OCI-LY7 (cell line): Measurements from ENCODE around the gene SYNM. TPM values are rescaled to one million over a fixed set of nuclear protein-coding genes. Genes with fewer than 3 reads are reported as not detected.

Experiments
- BruUV-seq: library from RNA; stranded (reverse); fragments of 400-500 nt; replicated peaks from 2 replicates; lab custom pipeline; 2021; lab: Mats Ljungman, UMichigan
- CTCF ChIA-PET: fragments of 300-600 bp; sonication (Branson Sonifier 250); formaldehyde crosslinking; loops from one replicate; lab custom pipeline; 2022; ENCODE audit warnings: antibody characterized with exemption; ENCODE audit not compliant: unreplicated experiment; lab: Charles Lee
- POLR2A ChIA-PET: fragments of 300-600 bp; sonication (Branson Sonifier 250); formaldehyde crosslinking; loops from one replicate; lab custom pipeline; 2022; ENCODE audit warnings: antibody characterized with exemption; lab: Charles Lee
- DNase-seq: peaks from one replicate; pipeline ENCODE4 v3.0.0-alpha.2; 2015; ENCODE audit warnings: low spot score
- H2AFZ ChIP-seq: fragments of 200-600 bp; sonication (generic), shearing (Covaris generic); 2 replicates; pipeline ENCODE4 v1.6.1; 2014; ENCODE audit warnings: mild to moderate bottlenecking, antibody characterized with exemption, low read length, moderate library complexity
- H3K27ac ChIP-seq: fragments of 200-600 bp; sonication (generic); 2 replicates; pipeline ENCODE4 v1.5.1; 2014; ENCODE audit warnings: mixed run types, low read depth, mild to moderate bottlenecking, moderate library complexity, low read length, inconsistent platforms; ENCODE audit not compliant: poor library complexity, severe bottlenecking
- H3K36me3 ChIP-seq: fragments of 200-600 bp; sonication (generic); 2 replicates; pipeline ENCODE4 v1.6.1; 2014; ENCODE audit warnings: mild to moderate bottlenecking, antibody characterized with exemption, low read length, moderate library complexity, mixed read lengths; ENCODE audit not compliant: insufficient read depth
- H3K4me1 ChIP-seq: fragments of 200-600 bp; sonication (generic); 2 replicates; pipeline ENCODE4 v1.5.1; 2014; ENCODE audit warnings: mild to moderate bottlenecking, low read length; ENCODE audit not compliant: insufficient read depth, poor library complexity, severe bottlenecking
- H3K4me2 ChIP-seq: fragments of 200-600 bp; sonication (generic); 2 replicates; pipeline ENCODE4 v1.6.1; 2014; ENCODE audit warnings: mild to moderate bottlenecking, low read length
- H3K4me3 ChIP-seq: fragments of 200-600 bp; sonication (generic); 2 replicates; pipeline ENCODE4 v1.5.1; 2014; ENCODE audit warnings: mild to moderate bottlenecking, low read depth, low read length; ENCODE audit not compliant: poor library complexity, severe bottlenecking
- H3K79me2 ChIP-seq: fragments of 200-600 bp; sonication (generic); 2 replicates; pipeline ENCODE4 v1.6.1; 2016; ENCODE audit warnings: low read depth, mild to moderate bottlenecking, low read length, moderate library complexity, mixed read lengths; ENCODE audit not compliant: insufficient read depth
- H3K9me2 ChIP-seq: fragments of 200-600 bp; sonication (generic); 2 replicates; pipeline ENCODE4 v1.6.1; 2016; ENCODE audit warnings: mild to moderate bottlenecking, low read length, mixed read lengths; ENCODE audit not compliant: insufficient read depth
- H3K9me3 ChIP-seq: fragments of 200-600 bp; sonication (generic); 2 replicates; pipeline ENCODE4 v1.6.1; 2014; ENCODE audit warnings: mild to moderate bottlenecking, mixed run types, low read length, mixed read lengths
- H4K20me1 ChIP-seq: fragments of 200-600 bp; sonication (generic); 2 replicates; pipeline ENCODE4 v1.6.1; 2014; ENCODE audit warnings: mild to moderate bottlenecking, antibody characterized with exemption, low read length, moderate library complexity, mixed read lengths; ENCODE audit not compliant: insufficient read depth
- CTCF ChIP-seq: fragments of 200-600 bp; sonication (generic); conservative IDR thresholded peaks from 2 replicates; pipeline ENCODE4 v1.5.1; 2014; ENCODE audit warnings: mild to moderate bottlenecking, antibody characterized with exemption, low read length, moderate library complexity, mixed read lengths
- EZH2phosphoT487 ChIP-seq: fragments of 200-600 bp; sonication (generic); IDR thresholded peaks from 2 replicates; pipeline ENCODE4 v1.6.1; 2018; ENCODE audit warnings: low read depth, borderline replicate concordance, mild to moderate bottlenecking, mixed run types, antibody characterized with exemption, low read length, moderate library complexity, mixed read lengths
- intact Hi-C: fragments of 100-400 bp; cut with micrococcal nuclease; formaldehyde crosslinking; loops from one replicate; pipeline ENCODE4 v1.10.0; 2022; ENCODE audit not compliant: unreplicated experiment
- total RNA-seq, 2 experiments: library from RNA; depleted of rRNA in 1 of 2; stranded (reverse); fragments of >200 nt in 1 of 2; shearing (Covaris generic) in 1 of 2; gene quantifications; 2 replicates each; pipeline ENCODE4 v1.2.3, GENCODE V29; 2014 to 2022

Gene SYNM
- total RNA-seq, 2 experiments from 2014 or later: 0.08 to 0.41 TPM

GRCh38 chr15:99100245-99101173, 4.4 kb upstream of the SYNM start:
- BruUV-seq: no TSS peak
- no peaks in the 10 kb centered on the region for H3K9me3 ChIP-seq
- no peaks in the 10 kb centered on the region for H4K20me1 ChIP-seq
- H3K27ac ChIP-seq: no peak overlapping the region
- H3K36me3 ChIP-seq: no peaks in the 10 kb centered on the region
- H3K79me2 ChIP-seq: no peaks in the 10 kb centered on the region
- H3K9me2 ChIP-seq: no peaks in the 10 kb centered on the region
- intact Hi-C loops: loop anchor here (5.0 kb wide), 1 partner anchor 112 kb away; no protein-coding TSS in a partner anchor
- CTCF ChIA-PET: interaction anchor here (0.6 kb wide), 1 partner anchor 1473 kb away, joined by 3 read pairs; no protein-coding TSS in a partner anchor
- DNase-seq: no peak
- H3K4me3 ChIP-seq: no peak overlapping the region
- POLR2A ChIA-PET: interaction anchor here (0.6 kb wide), 2 partner anchors 10 to 670 kb away, joined by 3 to 7 read pairs; no protein-coding TSS in a partner anchor
- no peak overlapping the region for H2AFZ ChIP-seq
- no peak for TF ChIP-seq EZH2phosphoT487
- peak; percentile 70 for TF ChIP-seq CTCF
- H3K4me2 ChIP-seq: no peak overlapping the region
- H3K4me1 ChIP-seq: peaks cover 5% of the 10 kb centered on the region

- DNase-seq: no peak
- Histone ChIP-seq H3K9me2 (no peaks in the 10 kb centered on the region), H3K4me1 (peaks cover 5% of the 10 kb centered on the region), H3K4me2 (no peak overlapping the region), H3K27ac (no peak overlapping the region), H3K36me3 (no peaks in the 10 kb centered on the region), H3K79me2 (no peaks in the 10 kb centered on the region), H3K4me3 (no peak overlapping the region), H4K20me1 (no peaks in the 10 kb centered on the region), H3K9me3 (no peaks in the 10 kb centered on the region), H2AFZ (no peak overlapping the region)
- intact Hi-C loops: loop anchor here (5.0 kb wide), 1 partner anchor 111 kb away; no protein-coding TSS in a partner anchor
- POLR2A ChIA-PET: no interaction called here
- no TSS peak for BruUV-seq
- no peak for TF ChIP-seq EZH2phosphoT487
- no peak for TF ChIP-seq CTCF
- CTCF ChIA-PET: no interaction called here
Observed at GRCh38 chr15:99101501-99101900, 3.4 kb upstream of the SYNM start.
